ENCODE measurements around the gene LILRB5.
"Not testable (repeated sequence)": the region's sequence is repeated elsewhere in the genome, so short reads cannot be mapped to it uniquely, and the experiment has no call there.

DNA sequence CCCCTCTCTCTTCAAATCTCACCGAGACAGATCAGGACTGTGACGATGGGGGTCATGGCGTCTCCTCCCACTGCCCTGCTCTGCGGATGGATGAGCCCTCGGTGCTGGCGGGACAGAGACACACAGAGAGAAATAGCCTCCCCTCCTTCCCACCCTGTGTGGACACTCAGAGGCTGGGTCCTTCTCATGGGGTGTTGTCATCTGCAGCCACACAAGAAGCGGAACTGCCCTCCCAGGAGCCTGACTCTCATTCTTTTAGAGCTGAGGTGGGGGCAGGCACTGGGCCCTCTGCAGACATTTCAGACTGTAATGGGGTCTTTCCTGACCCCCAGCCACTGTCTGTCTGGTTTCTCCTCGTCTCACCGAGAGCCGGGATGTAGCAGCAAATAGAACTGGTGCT, 23.4 kb upstream of the LILRB5 start:
- TF ChIP-seq, protein P1, sequence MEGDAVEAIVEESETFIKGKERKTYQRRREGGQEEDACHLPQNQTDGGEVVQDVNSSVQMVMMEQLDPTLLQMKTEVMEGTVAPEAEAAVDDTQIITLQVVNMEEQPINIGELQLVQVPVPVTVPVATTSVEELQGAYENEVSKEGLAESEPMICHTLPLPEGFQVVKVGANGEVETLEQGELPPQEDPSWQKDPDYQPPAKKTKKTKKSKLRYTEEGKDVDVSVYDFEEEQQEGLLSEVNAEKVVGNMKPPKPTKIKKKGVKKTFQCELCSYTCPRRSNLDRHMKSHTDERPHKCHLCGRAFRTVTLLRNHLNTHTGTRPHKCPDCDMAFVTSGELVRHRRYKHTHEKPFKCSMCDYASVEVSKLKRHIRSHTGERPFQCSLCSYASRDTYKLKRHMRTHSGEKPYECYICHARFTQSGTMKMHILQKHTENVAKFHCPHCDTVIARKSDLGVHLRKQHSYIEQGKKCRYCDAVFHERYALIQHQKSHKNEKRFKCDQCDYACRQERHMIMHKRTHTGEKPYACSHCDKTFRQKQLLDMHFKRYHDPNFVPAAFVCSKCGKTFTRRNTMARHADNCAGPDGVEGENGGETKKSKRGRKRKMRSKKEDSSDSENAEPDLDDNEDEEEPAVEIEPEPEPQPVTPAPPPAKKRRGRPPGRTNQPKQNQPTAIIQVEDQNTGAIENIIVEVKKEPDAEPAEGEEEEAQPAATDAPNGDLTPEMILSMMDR (IDR thresholded peaks at IDR 0.05): not testable (repeated sequence)
- TF ChIP-seq EZH2 (IDR thresholded peaks at IDR 0.05; ENCODE audit: borderline replicate concordance, insufficient read depth, low read depth, low read length, poor library complexity, severe bottlenecking): not testable (repeated sequence)

Data from B cell (primary cell).